ENCODE results near the gene DZIP3.
A peak's percentile ranks its signal among the peaks of the same experiment; 100 is the strongest.

DZIP3 gene

GRCh38 chr3:108589081-108589997 is at the start of gene DZIP3, which contains the start of gene CIP2A:
DZIP3 (plus strand) TSS chr3:108589722; CDS start chr3:108605407, 15,685 bp downstream.
CIP2A (minus strand) TSS chr3:108589438; CDS start chr3:108589375, 63 bp downstream.
- peak; percentile 45 to 71 (median 57) for DNase-seq

GRCh38 chr3:108546247-108546646 is 43.3 kb upstream of the DZIP3 start:
- DNase-seq, result no peak

GRCh38 chr3:108546692-108547091 is 42.8 kb upstream of the DZIP3 start:
- DNase-seq, result no peak

GRCh38 chr3:108548304-108548703 is 41.2 kb upstream of the DZIP3 start:
- no peak for DNase-seq

DNA sequence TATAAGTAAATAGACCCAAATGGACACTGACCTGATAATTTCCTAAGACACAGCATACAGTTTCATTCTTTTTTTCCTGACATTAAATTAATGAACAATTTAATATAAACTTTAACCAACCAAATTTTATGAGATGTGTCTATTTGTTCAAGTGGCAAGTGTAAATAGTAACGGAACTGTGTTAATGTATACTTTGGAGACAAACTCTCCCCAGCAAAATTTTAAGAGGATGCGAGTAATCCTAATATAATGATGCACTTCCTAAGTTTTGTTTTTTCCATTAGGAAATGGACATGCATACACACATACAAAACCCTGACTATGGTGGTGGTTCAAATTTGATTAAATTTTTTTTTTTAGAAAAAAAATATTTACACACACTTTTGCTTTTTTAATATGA is 40.6 kb upstream of the DZIP3 start:
- no peak for DNase-seq

DNA sequence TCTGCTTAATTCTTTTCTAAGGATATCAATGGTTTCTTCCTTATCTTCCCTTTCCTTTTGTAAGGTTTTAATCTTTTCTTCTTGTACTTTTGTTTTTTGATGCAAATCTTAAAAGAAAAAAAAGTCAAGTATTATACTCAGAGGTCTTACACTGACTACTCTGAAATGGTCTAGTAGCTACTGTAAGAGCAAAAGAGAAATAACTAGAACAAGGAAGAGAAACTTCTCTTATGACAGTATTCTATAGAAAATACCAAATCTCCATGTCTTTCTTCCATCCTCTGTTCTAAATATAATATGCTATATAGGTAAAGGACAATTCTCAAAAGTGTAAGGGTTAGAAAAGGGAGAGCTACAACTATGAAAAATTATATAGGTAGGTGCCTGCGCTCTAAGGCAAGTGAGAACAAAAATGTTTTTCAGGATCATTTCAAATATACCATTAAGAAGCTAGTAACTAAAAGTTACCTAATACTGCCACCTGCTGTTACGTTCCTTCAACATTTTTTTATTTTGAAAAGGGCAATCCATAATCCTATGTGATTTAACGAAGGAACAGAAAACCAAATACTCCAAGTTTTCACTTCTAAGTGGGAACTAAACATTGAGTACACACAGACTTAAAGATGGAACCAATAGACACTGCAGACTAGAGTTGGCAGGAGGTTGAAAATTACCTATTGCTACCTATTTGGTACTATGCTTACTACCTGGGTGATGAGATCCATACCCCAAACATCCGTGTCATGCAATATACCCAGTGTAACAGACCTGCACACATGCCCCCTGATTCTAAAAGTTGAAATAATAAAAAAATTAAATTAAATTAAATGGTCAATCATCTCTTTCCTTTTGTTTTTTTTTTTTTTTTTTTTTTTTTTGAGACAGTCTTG is 37.0 kb upstream of the DZIP3 start:
- DNase-seq, result no peak

DNA sequence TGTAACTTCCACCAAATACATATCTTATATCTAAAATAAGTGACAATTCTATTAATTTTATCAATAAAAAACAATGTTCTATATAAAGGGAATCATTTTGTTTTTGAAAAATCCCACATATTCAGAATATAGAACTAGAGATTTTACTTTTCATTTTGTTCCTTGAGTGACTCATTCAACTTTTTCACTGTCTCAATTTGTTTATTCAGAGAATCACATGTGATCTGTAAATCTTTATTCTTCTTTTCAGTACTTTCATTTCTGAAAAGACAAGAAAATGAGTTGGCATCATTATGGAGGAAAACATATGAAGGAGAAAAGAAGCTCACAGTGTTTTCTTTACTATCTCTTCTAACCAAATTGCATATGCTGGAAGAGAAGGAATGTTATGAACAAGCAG is 35.3 kb upstream of the DZIP3 start:
- DNase-seq, result no peak

GRCh38 chr3:108554913-108555571 is 34.5 kb upstream of the DZIP3 start:
- DNase-seq, result no peak

GRCh38 chr3:108555966-108556581 is 33.4 kb upstream of the DZIP3 start:
- no peak for DNase-seq

GRCh38 chr3:108562565-108562964 is 27.0 kb upstream of the DZIP3 start:
- no peak for DNase-seq

DNA sequence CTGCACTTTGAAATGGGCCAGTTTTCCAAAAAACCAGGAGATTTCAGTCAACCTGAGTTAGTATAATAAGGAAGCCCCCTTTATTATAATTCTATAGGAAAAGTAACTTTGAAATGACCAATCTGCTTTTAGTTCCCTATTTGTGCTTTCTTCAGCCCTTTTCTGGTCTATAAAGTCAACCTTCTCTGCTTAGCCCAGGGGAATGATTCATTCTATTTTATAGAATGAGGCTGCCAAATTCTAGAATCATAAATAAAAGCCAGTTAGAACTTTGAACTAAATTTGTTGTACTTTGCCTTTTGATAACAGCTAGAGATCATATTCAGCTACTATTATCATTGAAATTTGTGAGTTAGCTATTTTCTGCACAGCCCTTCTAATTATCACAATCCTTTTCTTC is 25.0 kb upstream of the DZIP3 start:
- no peak for DNase-seq

DNA sequence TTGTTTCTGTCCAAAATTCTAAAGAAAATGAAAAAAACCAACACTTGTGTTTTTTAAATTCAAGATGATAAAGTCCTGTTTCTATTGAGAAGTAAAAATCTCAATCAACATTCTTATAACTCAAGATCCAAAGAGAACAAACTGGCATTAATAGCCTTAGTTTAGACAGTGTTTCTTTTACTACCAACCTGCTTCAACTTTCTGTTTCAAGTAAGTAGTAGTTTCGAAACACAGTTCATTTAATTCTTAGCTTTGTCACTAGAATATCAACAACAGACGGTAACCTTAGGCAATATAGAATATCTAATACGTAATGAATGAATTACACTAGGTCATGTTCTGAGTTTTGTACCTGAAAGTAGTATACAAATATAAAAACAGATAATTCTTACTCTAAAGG is 24.0 kb upstream of the DZIP3 start:
- no peak for DNase-seq

- no peak for DNase-seq
Observed at GRCh38 chr3:108566599-108566998, 22.9 kb upstream of the DZIP3 start.

- DNase-seq, result no peak
Observed at GRCh38 chr3:108569336-108569735, 20.2 kb upstream of the DZIP3 start.

DNA sequence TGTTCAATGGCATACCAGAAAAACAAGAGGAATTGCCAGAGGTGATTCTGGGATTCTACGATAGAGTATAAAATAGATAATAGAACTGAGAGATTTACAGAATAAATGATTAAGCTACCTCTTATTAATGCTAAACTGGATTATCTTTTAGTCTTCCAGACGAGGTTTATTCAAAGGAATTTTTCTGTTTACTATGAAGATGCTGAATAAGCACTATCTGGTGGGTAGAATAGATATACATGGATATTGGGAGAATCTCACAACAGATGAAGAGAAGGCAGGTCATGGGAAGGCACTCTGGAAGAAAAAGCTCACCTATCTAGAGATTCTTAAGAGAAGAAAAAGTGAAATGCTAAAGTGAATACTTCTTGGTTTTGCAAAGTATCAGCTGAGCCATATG is 11.5 kb upstream of the DZIP3 start:
- DNase-seq, result no peak

GRCh38 chr3:108588601-108589000 is 921 bp upstream of the DZIP3 start:
- no peak for DNase-seq

- DNase-seq, result no peak
Observed at GRCh38 chr3:108589998-108590323, 439 bp downstream of the DZIP3 start.

GRCh38 chr3:108590460-108590859 is 938 bp downstream of the DZIP3 start:
- no peak for DNase-seq

- no peak for DNase-seq
Observed at GRCh38 chr3:108595321-108595720, 5.8 kb downstream of the DZIP3 start.

- DNase-seq, result no peak
Observed at GRCh38 chr3:108598375-108598774, 8.9 kb downstream of the DZIP3 start.

DNA sequence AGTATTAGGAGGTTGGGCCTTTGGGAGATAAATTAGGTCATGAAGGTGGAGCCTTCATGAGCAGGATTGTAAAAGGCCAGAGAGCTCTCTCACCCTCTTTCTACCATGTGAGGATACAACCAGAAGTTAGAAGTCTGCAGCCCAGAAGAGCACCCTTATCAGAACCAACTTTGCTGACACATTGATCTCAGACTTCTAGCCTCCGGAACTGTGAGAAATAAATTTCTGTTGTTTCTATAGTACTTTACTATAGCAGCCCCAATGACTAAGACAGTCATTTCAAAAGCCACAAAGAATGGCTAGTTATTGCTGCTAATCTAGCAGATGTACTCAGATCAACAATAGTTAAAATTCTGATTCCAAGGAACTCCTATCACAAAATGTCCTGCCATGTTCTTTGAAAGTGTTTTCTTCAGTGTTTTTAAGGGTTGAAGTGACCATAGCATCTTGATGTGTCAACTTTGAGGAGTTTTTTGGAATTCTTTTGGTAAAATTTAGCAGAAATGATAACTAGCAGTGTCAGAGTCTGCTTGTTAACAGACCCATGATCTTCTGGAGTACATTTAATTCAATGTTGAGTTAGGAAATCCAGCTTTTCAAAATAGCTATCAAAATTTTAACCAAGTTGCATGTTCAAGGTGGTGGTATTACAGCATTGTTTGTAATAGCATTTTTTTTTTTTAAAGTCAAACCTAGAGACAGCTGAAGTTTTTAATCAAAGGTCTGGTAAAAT is 10.3 kb downstream of the DZIP3 start:
- no peak for DNase-seq
